Activated effector memory CD4-positive, alpha-beta T cell treated with anti-CD3 and anti-CD28 coated beads, Interleukin-2, amount 50 U/mL, for 16 hours (primary cell): ENCODE measurements around the gene CDADC1.
"Not testable (repeated sequence)": the region's sequence is repeated elsewhere in the genome, so short reads cannot be mapped to it uniquely, and the experiment has no call there.

Experiments
- DNase-seq: peaks from one replicate; pipeline ENCODE4 v3.0.0-alpha.2; 2020

Gene CDADC1

GRCh38 chr13:49319951-49320350 lies 72.2 kb downstream of the CDADC1 start:
- no peak for DNase-seq

GRCh38 chr13:49320975-49321374 lies 73.2 kb downstream of the CDADC1 start:
- DNase-seq, result no peak

GRCh38 chr13:49322702-49323101 lies 75.0 kb downstream of the CDADC1 start:
- DNase-seq, result no peak

DNA sequence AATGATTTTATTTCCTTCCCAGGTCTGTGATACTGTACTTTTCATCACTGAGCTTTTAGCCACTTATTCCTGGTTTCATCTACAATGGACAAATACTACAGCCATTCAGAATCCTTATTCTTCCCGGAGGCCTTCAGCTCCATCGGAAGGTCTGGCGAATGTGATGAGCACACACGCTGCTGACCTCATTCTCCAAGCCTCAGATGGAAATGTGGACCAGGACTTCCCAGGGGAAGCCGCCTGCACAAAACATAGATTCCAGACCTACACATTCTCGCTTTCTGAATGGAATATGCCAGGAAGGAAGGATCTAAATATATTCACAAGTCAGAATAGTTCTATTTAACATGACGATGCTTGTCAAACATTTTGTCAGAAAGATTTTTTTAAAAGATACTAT lies 75.6 kb downstream of the CDADC1 start:
- DNase-seq, result no peak

- no peak for DNase-seq
These were observed 78.6 kb downstream of the CDADC1 start for GRCh38 chr13:49326222-49326917.

- not testable (repeated sequence) for DNase-seq
These were observed 79.4 kb downstream of the CDADC1 start for GRCh38 chr13:49327145-49327544.

DNA sequence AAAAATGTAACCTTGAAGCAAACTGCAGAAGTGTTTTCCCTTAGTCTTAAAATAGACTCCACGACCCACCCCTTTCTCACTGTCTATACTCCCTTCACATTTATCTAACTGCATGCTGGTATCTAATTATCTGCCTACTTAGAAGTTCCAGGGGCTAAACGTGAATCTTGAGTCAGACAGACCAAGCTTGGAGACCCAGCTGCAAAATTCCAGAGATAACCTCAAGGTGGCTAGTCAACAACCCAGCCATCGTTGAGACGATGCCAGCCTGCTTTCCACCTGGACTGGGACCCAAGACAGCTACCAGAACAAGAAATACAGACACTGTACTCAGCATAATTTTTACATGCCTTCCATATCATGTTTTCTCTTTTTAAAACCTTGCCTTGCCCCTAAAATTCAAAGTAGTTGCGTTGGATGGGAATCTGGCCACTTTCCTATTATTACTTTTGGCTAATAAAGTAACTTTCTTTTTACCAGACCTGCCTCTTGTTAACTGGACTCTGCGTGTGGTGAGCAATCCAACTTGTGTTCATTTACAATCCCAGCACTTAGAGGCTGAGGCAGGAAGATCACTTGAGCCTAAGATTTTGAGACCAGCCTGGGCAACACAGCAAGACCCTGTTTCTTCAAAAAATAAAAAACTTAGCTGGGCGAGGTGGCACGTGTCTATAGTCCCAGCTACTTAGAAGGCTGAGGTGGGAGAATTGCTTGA lies 82.3 kb downstream of the CDADC1 start:
- no peak for DNase-seq

DNA sequence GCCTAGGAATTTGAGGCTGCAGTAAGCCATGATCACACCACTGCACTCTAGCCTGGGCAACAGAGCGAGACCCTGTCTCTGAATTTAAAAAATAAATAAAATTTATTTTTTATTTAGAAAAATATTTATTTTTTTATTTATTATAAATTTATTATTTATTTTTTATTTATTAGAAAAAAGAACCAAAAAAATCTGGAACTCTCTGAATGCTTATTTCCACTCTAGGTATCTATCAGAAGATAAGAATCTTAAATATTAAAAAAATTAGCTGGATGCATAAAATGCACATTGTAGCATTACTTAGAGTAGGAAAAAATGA lies 82.8 kb downstream of the CDADC1 start:
- DNase-seq, result no peak

DNA sequence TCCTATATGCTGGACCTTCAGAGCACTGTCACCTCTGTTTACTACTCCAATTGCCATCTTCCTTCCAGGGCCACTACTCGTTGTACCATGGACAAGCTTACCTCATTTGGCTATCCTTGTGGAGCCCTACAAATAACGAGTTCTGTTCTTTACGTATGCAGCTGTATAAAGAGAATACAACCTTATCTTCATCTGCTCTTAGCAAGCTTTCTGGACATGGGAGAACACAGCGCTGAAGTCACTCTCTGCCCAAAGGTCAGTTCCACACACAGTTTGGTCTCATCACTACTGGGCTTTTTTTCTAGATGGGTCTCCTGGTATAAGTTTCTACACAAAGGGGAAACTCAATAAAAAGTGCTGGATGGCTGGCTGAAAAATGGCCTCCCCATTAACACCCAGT lies 88.9 kb downstream of the CDADC1 start:
- DNase-seq, result no peak

- no peak for DNase-seq
These were observed 92.4 kb downstream of the CDADC1 start for GRCh38 chr13:49340161-49340560.

DNA sequence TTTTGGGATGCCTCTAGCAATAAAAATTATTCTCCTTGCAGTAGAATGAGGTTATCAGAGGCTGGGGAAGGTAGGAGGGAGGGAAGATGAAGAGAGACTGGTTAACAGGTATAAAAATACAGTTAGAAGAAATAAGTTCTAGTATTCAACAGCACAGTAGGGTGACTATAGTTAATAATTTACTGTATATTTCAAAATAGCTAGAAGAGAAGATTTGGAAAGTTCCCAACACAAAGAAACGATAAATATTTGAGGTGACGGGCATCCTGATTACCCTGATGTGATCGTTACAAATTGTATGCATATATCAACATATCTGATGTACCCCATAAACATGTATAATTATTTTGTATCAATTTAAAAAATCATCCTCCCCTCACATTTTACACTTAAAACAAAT lies 93.8 kb downstream of the CDADC1 start:
- no peak for DNase-seq

- DNase-seq, result no peak
These were observed 94.2 kb downstream of the CDADC1 start for GRCh38 chr13:49341941-49342340.

DNA sequence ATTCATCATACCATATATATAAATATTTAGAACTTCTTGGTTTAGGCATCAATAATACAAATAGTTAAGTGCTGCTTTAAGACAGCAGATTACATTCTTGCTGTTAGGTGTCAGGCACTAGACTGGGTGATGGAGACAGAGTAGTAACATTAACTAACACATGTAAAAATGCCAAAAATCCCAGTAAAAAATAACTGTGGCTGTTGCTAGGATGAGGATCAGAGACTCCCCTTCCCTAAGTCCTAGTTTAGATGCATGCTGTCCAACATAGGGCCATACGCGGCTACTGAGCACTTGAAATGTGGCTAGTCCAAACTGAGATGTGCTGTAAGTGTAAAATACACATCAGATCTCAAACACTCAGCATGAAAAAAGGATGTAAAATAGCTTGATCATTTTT lies 94.7 kb downstream of the CDADC1 start:
- no peak for DNase-seq
